GM21576 (cell line): Measurements from ENCODE around the gene OR1N2.
"Not testable (repeated sequence)": the region's sequence is repeated elsewhere in the genome, so short reads cannot be mapped to it uniquely, and the experiment has no call there.

Experiments used
- ATAC-seq: cut with Tn5 transposase; IDR thresholded peaks from one replicate; pipeline ENCODE4 v1.9.1; 2021; ENCODE audit warnings: mild to moderate bottlenecking, moderate library complexity; ENCODE audit not compliant: unreplicated experiment

The OR1N2 gene, protein sequence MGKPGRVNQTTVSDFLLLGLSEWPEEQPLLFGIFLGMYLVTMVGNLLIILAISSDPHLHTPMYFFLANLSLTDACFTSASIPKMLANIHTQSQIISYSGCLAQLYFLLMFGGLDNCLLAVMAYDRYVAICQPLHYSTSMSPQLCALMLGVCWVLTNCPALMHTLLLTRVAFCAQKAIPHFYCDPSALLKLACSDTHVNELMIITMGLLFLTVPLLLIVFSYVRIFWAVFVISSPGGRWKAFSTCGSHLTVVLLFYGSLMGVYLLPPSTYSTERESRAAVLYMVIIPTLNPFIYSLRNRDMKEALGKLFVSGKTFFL

GRCh38 chr9:122552812-122553211 is at the start of gene OR1N2:
TSS of gene OR1N2 (plus strand) at chr9:122553112. CDS start at chr9:122553212, 100 bp downstream.
- no peak for ATAC-seq

- no peak for ATAC-seq
These were observed 45.9 kb upstream of the OR1N2 start for GRCh38 chr9:122506964-122507363.

GRCh38 chr9:122510502-122510901 is 42.4 kb upstream of the OR1N2 start, which contains the start of gene OR1J2:
TSS of gene OR1J2 (plus strand) at chr9:122510802. CDS start at chr9:122510802, 0 bp downstream.
- ATAC-seq: no peak

DNA sequence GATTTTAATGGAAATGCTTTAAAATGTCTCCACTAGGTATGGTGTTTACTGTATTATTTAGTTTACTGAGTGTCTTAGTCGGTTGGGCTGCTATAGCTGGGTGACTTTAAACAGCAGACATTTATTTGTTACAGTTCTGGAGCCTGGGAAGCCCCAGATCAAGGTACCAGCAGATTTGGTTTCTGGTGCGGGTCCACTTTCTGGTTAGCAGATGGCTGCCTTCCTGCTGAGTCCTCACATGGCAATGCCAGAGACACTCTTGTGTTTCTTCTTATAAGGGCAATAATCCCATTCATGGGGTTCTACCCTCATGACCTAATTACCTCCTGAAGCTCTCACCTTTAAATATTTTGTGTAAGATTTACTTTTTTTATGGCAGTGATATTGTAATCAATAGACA is 34.7 kb upstream of the OR1N2 start:
- ATAC-seq: no peak

GRCh38 chr9:122518841-122519240 is 34.1 kb upstream of the OR1N2 start, which contains the start of gene OR1J4:
TSS of gene OR1J4 (plus strand) at chr9:122519141. CDS start at chr9:122519141, 0 bp downstream.
- no peak for ATAC-seq

DNA sequence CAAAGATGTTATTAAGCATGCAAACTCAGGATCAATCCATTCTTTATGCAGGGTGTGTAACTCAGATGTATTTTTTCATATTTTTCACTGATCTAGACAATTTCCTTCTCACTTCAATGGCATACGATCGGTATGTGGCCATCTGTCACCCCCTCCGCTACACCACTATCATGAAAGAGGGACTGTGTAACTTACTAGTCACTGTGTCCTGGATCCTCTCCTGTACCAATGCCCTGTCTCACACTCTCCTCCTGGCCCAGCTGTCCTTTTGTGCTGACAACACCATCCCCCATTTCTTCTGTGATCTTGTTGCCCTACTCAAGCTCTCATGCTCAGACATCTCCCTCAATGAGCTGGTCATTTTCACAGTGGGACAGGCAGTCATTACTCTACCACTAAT is 33.5 kb upstream of the OR1N2 start:
- no peak for ATAC-seq

GRCh38 chr9:122526602-122527001 is 26.3 kb upstream of the OR1N2 start:
- no peak for ATAC-seq

- ATAC-seq: no peak
These were observed 25.7 kb upstream of the OR1N2 start, which contains the start of gene OR1N1 for GRCh38 chr9:122527193-122527592. TSS of gene OR1N1 (minus strand) at chr9:122527293. CDS start at chr9:122527293, 0 bp downstream.

DNA sequence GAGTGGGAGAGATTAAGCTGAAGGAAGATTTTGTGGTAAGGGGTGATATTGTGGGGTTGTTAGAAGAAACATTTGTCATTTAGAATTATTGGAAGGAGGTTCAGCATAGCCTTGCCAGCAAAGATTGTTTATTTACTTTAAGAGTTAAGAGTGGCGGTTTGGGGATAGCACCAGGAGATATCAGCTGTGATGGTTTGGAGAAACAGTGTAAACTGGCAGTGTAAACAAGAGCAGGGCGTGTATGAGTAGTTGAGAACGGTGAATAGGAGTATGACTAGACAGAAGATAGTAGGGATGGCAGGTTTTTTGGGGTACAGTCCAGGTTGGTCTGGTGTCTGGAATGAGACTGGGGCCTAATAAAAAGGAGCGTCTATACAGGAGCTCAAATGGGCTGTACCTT is 21.8 kb upstream of the OR1N2 start:
- not testable (repeated sequence) for ATAC-seq

DNA sequence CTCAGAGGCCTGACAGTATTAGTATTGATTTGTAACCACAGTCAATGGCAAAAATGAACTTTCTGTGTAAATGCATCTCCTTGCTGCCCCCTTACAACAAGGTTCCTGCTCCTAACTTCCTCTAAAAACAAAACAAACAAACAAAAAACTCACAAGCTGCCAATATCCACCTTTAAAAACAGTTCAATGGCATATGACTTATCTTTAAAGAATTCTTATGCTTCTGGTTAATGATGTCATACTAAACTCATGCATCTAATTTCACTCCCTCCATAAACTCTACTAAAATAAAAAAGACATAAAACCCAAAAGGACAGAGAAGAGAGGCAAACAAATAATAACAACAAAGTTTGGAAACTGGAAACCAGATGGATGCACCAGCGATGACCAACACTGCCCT is 16.8 kb upstream of the OR1N2 start:
- no peak for ATAC-seq

DNA sequence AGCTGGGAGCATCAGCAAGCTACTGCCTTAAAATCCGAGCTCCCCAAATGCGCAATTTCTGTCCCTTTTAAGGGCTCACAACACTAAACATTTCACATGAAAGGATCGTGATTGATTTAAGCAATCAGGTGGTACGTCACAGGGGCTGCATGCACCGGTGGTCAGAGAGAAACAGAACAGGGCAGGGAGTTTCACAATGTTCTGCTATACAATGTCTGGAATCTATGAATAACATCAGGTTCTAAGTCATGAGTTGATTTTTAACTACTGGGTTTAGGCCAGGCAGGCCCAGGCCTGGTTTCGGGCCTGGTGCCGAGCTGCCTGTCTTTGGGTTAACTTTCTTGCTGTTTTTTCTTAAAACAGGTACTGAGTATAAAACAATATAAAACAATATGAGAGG is 15.8 kb upstream of the OR1N2 start:
- ATAC-seq: not testable (repeated sequence)

DNA sequence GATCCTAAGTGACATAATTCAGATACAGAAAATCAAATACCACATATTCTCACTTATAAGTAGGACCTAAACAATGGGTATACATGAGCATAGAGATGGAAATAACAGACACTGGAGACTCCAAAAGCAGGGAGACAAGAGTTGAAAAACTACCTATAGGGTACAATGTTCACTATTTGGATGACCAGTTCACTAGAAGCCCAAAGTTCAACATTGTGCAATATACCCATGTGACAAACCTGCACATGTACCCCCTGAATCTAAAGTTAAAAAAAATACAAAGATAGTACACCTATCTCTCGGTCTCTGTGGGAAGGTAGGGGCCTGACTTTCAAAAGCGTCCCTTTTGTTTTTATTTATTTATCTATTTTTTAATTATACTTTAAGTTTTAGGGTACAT is 14.2 kb upstream of the OR1N2 start:
- no peak for ATAC-seq

DNA sequence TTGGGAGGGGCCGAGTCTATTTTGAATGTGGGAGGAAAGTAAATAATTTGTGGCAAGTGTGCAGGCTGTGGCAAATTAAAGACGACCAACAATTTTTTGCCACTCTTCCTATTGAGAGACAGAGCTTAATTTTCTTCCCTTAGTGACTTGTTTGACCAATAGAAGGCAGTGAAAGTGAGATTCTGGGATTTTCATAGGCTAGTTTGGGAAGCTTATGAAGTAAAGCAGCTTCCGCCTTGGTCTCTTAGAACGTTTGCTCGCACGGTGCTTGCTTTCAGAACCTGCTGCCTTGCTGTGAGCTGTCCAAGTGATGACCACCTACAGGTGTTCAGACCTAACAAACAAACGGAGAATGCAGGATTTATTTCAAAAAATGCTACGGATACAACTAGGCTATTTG is 6.7 kb upstream of the OR1N2 start:
- no peak for ATAC-seq

DNA sequence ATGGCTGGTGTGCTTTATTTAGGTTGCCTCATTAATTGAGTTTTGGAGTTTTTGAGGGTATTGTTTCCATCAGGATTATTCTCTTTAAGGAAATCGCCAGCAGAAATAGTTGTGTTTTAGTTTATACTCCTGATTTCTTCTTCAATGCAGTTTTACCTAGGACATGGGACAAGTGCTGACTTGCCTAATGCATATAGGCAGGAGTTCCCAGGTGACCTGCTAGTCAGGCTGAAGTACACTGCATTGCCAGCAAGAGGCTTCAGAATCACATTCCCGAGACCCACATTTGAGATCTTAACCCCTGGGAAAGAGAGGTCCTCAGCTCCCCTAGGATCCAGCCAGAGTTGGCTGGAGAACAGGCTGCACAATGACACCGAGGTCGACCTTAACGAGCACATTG is 1.5 kb upstream of the OR1N2 start:
- no peak for ATAC-seq

GRCh38 chr9:122561446-122561845 is 8.5 kb downstream of the OR1N2 start:
- no peak for ATAC-seq

DNA sequence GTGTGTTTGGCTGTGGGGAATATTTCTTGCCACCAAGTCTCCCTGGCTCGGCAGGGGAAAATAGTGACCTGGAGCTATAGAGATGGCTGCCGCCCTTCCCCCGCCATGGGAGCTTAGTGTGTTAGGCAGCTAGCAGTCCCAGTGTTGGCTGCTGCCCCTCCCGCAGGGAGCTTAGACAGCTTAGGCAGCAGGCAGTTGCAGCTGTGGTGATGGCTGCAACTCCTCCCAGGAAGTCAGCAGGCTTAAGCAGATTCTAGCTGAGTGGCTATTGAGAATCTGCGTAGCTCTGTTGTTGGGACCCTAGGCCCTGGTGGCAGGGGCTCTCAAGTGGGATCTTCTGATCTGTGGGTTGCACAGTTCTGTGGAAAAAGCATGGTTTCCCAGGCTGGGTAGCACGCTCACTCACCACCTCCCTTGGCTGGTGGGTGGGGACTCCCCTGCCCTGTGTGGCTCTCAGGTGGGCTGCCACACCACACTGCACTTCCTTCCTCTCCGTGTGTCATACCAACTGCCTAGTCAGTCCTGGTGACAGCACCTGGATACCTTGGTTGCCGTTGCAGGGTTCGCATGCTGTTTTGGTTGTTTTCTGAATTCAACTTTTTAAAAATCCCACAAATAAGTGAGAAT is 9.3 kb downstream of the OR1N2 start:
- ATAC-seq: no peak

DNA sequence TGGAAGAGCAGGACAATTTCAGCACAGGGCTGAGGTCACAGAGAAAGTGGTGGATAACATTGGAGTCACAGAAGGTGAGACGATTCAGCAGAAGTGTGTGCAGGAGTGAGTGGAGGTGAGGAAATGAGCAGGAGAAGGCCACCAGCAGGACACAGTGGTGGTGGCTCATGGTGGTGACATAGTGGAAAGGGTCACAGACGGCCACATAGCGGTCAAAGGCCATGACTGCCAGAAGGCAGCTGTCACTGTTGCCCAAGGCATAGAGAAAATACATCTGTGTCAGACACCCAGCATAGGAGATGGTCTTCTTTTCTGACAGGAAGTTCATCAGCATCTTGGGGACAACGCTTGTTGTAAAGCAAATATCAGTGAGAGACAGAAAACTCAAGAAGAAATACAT is 15.0 kb downstream of the OR1N2 start:
- no peak for ATAC-seq

DNA sequence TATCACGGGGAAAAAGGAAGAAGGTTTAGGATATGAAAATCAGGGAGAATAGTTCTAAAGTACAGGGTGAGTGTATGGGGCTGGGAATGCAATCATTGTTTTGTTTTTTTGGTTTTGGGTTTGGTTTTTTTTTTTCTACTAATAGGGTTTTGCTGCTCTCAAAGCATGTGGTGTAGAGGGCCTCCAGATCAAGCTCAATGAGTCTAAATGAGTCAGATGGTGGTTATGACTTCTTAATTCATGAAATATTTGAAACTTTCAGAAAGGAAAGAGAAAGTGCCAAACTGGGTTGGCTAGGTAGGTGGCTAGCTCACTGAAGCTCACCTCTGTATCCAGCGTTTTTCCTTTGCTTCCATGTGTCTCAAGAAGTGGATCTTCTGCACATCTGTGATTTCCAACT is 19.5 kb downstream of the OR1N2 start:
- ATAC-seq: no peak

- no peak for ATAC-seq
These were observed 27.0 kb downstream of the OR1N2 start for GRCh38 chr9:122579874-122580273.

DNA sequence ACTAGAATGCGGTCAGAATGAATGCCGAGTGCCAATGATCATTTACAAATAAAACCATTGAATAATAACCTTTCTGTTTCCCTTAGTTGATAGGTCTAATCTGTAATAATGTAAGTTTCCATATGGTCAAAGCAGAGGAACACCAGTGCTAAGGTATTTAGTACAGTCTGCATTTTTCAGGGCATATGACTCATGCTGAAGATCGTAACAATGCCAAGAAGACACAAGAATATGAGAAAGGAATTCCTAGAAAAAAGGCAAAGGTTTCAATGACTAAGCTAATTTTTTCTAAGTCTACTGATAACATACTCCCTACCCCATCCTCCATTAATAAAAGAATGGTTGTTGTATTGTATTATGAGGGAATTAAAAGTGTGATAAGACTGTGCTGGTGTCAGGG is 27.4 kb downstream of the OR1N2 start:
- no peak for ATAC-seq

DNA sequence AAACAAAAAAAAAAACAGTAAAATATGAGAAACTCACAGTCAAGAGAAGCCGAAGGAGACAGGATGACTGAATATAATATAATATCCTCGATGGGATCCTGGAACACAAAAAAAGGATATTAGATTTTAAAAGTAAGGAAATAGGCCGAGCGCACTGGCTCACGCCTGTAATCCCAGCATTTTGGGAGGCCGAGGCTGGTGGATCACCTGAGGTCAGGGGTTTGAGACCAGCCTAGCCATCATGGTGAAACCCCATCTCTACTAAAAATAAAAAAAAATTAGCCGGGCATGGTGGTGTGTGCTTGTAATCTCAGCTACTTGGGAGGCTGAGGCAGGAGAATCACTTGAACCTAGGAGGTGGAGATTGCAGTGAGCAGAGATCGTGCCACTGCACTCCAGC is 30.4 kb downstream of the OR1N2 start, which contains the start of gene OR1L8:
Gene OR1L8, minus strand, starts transcription at position 101 of the 400 bp plus-strand sequence. CDS start 14,907 bp downstream, outside the sequence.
- not testable (repeated sequence) for ATAC-seq
